ENCODE results near the gene PHF20. TPM values are rescaled to one million over a fixed set of nuclear protein-coding genes. Genes with fewer than 3 reads are reported as not detected.

PHF20 gene
- total and polyA plus RNA-seq, 2 of the 8 experiments (the other 6 are each of a cell fraction or from before 2014, with no cell fraction given): 25.6 to 70.1 TPM

GRCh38 chr20:35942243-35942642, 170.4 kb downstream of the PHF20 start (continued):
- TF ChIP-seq, protein P1, sequence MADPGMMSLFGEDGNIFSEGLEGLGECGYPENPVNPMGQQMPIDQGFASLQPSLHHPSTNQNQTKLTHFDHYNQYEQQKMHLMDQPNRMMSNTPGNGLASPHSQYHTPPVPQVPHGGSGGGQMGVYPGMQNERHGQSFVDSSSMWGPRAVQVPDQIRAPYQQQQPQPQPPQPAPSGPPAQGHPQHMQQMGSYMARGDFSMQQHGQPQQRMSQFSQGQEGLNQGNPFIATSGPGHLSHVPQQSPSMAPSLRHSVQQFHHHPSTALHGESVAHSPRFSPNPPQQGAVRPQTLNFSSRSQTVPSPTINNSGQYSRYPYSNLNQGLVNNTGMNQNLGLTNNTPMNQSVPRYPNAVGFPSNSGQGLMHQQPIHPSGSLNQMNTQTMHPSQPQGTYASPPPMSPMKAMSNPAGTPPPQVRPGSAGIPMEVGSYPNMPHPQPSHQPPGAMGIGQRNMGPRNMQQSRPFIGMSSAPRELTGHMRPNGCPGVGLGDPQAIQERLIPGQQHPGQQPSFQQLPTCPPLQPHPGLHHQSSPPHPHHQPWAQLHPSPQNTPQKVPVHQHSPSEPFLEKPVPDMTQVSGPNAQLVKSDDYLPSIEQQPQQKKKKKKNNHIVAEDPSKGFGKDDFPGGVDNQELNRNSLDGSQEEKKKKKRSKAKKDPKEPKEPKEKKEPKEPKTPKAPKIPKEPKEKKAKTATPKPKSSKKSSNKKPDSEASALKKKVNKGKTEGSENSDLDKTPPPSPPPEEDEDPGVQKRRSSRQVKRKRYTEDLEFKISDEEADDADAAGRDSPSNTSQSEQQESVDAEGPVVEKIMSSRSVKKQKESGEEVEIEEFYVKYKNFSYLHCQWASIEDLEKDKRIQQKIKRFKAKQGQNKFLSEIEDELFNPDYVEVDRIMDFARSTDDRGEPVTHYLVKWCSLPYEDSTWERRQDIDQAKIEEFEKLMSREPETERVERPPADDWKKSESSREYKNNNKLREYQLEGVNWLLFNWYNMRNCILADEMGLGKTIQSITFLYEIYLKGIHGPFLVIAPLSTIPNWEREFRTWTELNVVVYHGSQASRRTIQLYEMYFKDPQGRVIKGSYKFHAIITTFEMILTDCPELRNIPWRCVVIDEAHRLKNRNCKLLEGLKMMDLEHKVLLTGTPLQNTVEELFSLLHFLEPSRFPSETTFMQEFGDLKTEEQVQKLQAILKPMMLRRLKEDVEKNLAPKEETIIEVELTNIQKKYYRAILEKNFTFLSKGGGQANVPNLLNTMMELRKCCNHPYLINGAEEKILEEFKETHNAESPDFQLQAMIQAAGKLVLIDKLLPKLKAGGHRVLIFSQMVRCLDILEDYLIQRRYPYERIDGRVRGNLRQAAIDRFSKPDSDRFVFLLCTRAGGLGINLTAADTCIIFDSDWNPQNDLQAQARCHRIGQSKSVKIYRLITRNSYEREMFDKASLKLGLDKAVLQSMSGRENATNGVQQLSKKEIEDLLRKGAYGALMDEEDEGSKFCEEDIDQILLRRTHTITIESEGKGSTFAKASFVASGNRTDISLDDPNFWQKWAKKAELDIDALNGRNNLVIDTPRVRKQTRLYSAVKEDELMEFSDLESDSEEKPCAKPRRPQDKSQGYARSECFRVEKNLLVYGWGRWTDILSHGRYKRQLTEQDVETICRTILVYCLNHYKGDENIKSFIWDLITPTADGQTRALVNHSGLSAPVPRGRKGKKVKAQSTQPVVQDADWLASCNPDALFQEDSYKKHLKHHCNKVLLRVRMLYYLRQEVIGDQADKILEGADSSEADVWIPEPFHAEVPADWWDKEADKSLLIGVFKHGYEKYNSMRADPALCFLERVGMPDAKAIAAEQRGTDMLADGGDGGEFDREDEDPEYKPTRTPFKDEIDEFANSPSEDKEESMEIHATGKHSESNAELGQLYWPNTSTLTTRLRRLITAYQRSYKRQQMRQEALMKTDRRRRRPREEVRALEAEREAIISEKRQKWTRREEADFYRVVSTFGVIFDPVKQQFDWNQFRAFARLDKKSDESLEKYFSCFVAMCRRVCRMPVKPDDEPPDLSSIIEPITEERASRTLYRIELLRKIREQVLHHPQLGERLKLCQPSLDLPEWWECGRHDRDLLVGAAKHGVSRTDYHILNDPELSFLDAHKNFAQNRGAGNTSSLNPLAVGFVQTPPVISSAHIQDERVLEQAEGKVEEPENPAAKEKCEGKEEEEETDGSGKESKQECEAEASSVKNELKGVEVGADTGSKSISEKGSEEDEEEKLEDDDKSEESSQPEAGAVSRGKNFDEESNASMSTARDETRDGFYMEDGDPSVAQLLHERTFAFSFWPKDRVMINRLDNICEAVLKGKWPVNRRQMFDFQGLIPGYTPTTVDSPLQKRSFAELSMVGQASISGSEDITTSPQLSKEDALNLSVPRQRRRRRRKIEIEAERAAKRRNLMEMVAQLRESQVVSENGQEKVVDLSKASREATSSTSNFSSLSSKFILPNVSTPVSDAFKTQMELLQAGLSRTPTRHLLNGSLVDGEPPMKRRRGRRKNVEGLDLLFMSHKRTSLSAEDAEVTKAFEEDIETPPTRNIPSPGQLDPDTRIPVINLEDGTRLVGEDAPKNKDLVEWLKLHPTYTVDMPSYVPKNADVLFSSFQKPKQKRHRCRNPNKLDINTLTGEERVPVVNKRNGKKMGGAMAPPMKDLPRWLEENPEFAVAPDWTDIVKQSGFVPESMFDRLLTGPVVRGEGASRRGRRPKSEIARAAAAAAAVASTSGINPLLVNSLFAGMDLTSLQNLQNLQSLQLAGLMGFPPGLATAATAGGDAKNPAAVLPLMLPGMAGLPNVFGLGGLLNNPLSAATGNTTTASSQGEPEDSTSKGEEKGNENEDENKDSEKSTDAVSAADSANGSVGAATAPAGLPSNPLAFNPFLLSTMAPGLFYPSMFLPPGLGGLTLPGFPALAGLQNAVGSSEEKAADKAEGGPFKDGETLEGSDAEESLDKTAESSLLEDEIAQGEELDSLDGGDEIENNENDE (IDR thresholded peaks at IDR 0.05; ENCODE audit: insufficient replicate concordance, low read length): no peak
- no peak for TF ChIP-seq BCL11A (IDR thresholded peaks at IDR 0.05; ENCODE audit: low read depth in 2 of 2, low read length in 2 of 2)
